ENCODE data around the gene KIF18B.

GRCh38 chr17:44956998-44957981 is 9.7 kb upstream of the KIF18B start:
- TF ChIP-seq SUZ12 (IDR thresholded peaks at IDR 0.05; ENCODE audit: extremely low read depth, insufficient read depth, insufficient read length), result no peak
- TF ChIP-seq ZNF274 (IDR thresholded peaks at IDR 0.05; ENCODE audit: low read depth, low read length), result no peak

Data from NT2/D1 (cell line).